GM23248 (cell line): Measurements from ENCODE around the gene ZNF507.
"Not testable (repeated sequence)": the region's sequence is repeated elsewhere in the genome, so short reads cannot be mapped to it uniquely, and the experiment has no call there.

Source experiments
- EZH2 ChIP-seq: fragments of 200-600 bp; sonication (generic); IDR thresholded peaks from 2 replicates; pipeline ENCODE4 v1.6.1; 2018; ENCODE audit warnings: antibody characterized with exemption, mild to moderate bottlenecking; ENCODE audit not compliant: insufficient read depth, poor library complexity, severe bottlenecking
- EZH2phosphoT487 ChIP-seq: fragments of 200-600 bp; sonication (generic); IDR thresholded peaks from 2 replicates; pipeline ENCODE4 v1.6.1; 2018; ENCODE audit warnings: antibody characterized with exemption, moderate library complexity, mild to moderate bottlenecking, low read depth; ENCODE audit not compliant: insufficient read depth

GRCh38 chr19:32423944-32424343 is 78.5 kb downstream of the ZNF507 start:
- not testable (repeated sequence) for TF ChIP-seq EZH2phosphoT487, EZH2
